Fibroblast of villous mesenchyme (primary cell): Measurements from ENCODE around the gene PSTPIP1. TPM values are rescaled to one million over a fixed set of nuclear protein-coding genes. Genes with fewer than 3 reads are reported as not detected.

Experiments
- DNase-seq: peaks from one replicate; pipeline ENCODE4 v3.0.0-alpha.2; 2010; ENCODE audit warnings: low read depth
- H3K4me3 ChIP-seq: 2 replicates; pipeline ENCODE4 v1.5.1; 2011; ENCODE audit warnings: low read depth, mild to moderate bottlenecking, low read length
- CTCF ChIP-seq: IDR thresholded peaks from 2 replicates; pipeline ENCODE4 v1.5.1; 2012; ENCODE audit warnings: low read depth, mild to moderate bottlenecking, low read length; ENCODE audit not compliant: insufficient read depth
- total RNA-seq: library from RNA; depleted of rRNA; stranded (reverse); fragments of >200 nt; gene quantifications from 2 replicates; pipeline ENCODE4 v1.2.3, GENCODE V29; 2012

PSTPIP1 gene
- total RNA-seq, 1 donor: not detected

GRCh38 chr15:77032052-77032646 lies 37.2 kb downstream of the PSTPIP1 start:
- no peak for DNase-seq
- no peak for TF ChIP-seq CTCF
- H3K4me3 ChIP-seq: no peak overlapping the region

- no peak overlapping the region for H3K4me3 ChIP-seq
- no peak for TF ChIP-seq CTCF
- DNase-seq: no peak
Observed at GRCh38 chr15:77032647-77033416, 37.9 kb downstream of the PSTPIP1 start.

GRCh38 chr15:77033417-77033728 lies 38.4 kb downstream of the PSTPIP1 start:
- DNase-seq: no peak
- TF ChIP-seq CTCF: no peak
- H3K4me3 ChIP-seq: no peak overlapping the region

GRCh38 chr15:77033729-77034671 lies 39.1 kb downstream of the PSTPIP1 start:
- H3K4me3 ChIP-seq: no peak overlapping the region
- DNase-seq: no peak
- no peak for TF ChIP-seq CTCF

GRCh38 chr15:77034695-77035489 lies 40.0 kb downstream of the PSTPIP1 start:
- peak; percentile 79 for TF ChIP-seq CTCF
- DNase-seq: no peak
- H3K4me3 ChIP-seq: no peak overlapping the region

GRCh38 chr15:77035584-77035983 lies 40.7 kb downstream of the PSTPIP1 start:
- no peak overlapping the region for H3K4me3 ChIP-seq
- no peak for TF ChIP-seq CTCF
- no peak for DNase-seq
